ENCODE results near the gene KIAA1755. TPM values are rescaled to one million over a fixed set of nuclear protein-coding genes. Genes with fewer than 3 reads are reported as not detected.

KIAA1755 gene
- total RNA-seq, 1 experiment from 2014 or later = 0.22 TPM

GRCh38 chr20:38246357-38247165 lies 14.0 kb downstream of the KIAA1755 start:
- no peak overlapping the region for H2AFZ ChIP-seq
- no peaks in the 10 kb centered on the region for H3K36me3 ChIP-seq (ENCODE audit: low read depth)
- no peaks in the 10 kb centered on the region for H3K27me3 ChIP-seq (ENCODE audit: insufficient read depth, low read depth)
- H3K4me2 ChIP-seq = no peak overlapping the region
- TF ChIP-seq EZH2 (IDR thresholded peaks at IDR 0.05; ENCODE audit: low read depth) = no peak
- no peak for TF ChIP-seq CTCF (conservative IDR thresholded peaks at IDR 0.05)
- H3K79me2 ChIP-seq (ENCODE audit: low read depth) = no peaks in the 10 kb centered on the region
- H3K27ac ChIP-seq = no peak overlapping the region
- peaks cover 28% of the 10 kb centered on the region for H3K9me3 ChIP-seq (ENCODE audit: insufficient read depth, low read depth)
- intact Hi-C loops (cut with micrococcal nuclease; ENCODE audit: unreplicated experiment) = no loop called here
- no peaks in the 10 kb centered on the region for H4K20me1 ChIP-seq (ENCODE audit: insufficient read depth)
- no peaks in the 10 kb centered on the region for H3F3A ChIP-seq (ENCODE audit: insufficient read depth, low read depth)
- CTCF ChIA-PET = interaction anchor here (0.6 to 0.7 kb wide), 2 partner anchors 75 to 155 kb away, joined by 3 to 4 read pairs; no protein-coding TSS in a partner anchor
- POLR2A ChIA-PET (ENCODE audit: unreplicated experiment) = no interaction called here
- H3K4me3 ChIP-seq = no peak overlapping the region
- H3K4me1 ChIP-seq (replicated peaks; ENCODE audit: insufficient read depth) = no peaks in the 10 kb centered on the region
- DNase-seq = peak in 1 of 2 experiments; percentile 19
- no peaks in the 10 kb centered on the region for H3K9me2 ChIP-seq (ENCODE audit: insufficient read depth)
- no TSS peak for BruUV-seq (replicated peaks)

GRCh38 chr20:38245753-38246152 lies 14.8 kb downstream of the KIAA1755 start:
- ChIA-PET POLR2A (ENCODE audit: unreplicated experiment) (no interaction called here), CTCF (no interaction called here)
- H3K79me2 ChIP-seq (ENCODE audit: low read depth) = no peaks in the 10 kb centered on the region
- no peak overlapping the region for H3K4me3 ChIP-seq
- no peaks in the 10 kb centered on the region for H3K9me2 ChIP-seq (ENCODE audit: insufficient read depth)
- no peaks in the 10 kb centered on the region for H3K27me3 ChIP-seq (ENCODE audit: insufficient read depth, low read depth)
- intact Hi-C loops (cut with micrococcal nuclease; ENCODE audit: unreplicated experiment) = no loop called here
- no peaks in the 10 kb centered on the region for H3K4me1 ChIP-seq (replicated peaks; ENCODE audit: insufficient read depth)
- no peak overlapping the region for H3K4me2 ChIP-seq
- H2AFZ ChIP-seq = no peak overlapping the region
- BruUV-seq (replicated peaks) = no TSS peak
- no peak overlapping the region for H3K27ac ChIP-seq
- TF ChIP-seq CTCF (conservative IDR thresholded peaks at IDR 0.05) = no peak
- no peak for TF ChIP-seq EZH2 (IDR thresholded peaks at IDR 0.05; ENCODE audit: low read depth)
- DNase-seq = no peak
- no peaks in the 10 kb centered on the region for H4K20me1 ChIP-seq (ENCODE audit: insufficient read depth)
- no peaks in the 10 kb centered on the region for H3F3A ChIP-seq (ENCODE audit: insufficient read depth, low read depth)
- H3K36me3 ChIP-seq (ENCODE audit: low read depth) = no peaks in the 10 kb centered on the region
- peaks cover 36% of the 10 kb centered on the region for H3K9me3 ChIP-seq (ENCODE audit: insufficient read depth, low read depth)

- no peaks in the 10 kb centered on the region for H3K4me1 ChIP-seq (replicated peaks; ENCODE audit: insufficient read depth)
- no peak overlapping the region for H3K4me2 ChIP-seq
- no peaks in the 10 kb centered on the region for H3K36me3 ChIP-seq (ENCODE audit: low read depth)
- ChIA-PET POLR2A (ENCODE audit: unreplicated experiment) (no interaction called here), CTCF (no interaction called here)
- no TSS peak for BruUV-seq (replicated peaks)
- H3K27me3 ChIP-seq (ENCODE audit: insufficient read depth, low read depth) = peaks cover 14% of the 10 kb centered on the region
- intact Hi-C loops (cut with micrococcal nuclease; ENCODE audit: unreplicated experiment) = no loop called here
- H2AFZ ChIP-seq = no peak overlapping the region
- H3K79me2 ChIP-seq (ENCODE audit: low read depth) = no peaks in the 10 kb centered on the region
- no peaks in the 10 kb centered on the region for H3F3A ChIP-seq (ENCODE audit: insufficient read depth, low read depth)
- no peak overlapping the region for H3K4me3 ChIP-seq
- DNase-seq = peak in 1 of 2 experiments; percentile 22
- H3K9me2 ChIP-seq (ENCODE audit: insufficient read depth) = no peaks in the 10 kb centered on the region
- H3K27ac ChIP-seq = no peak overlapping the region
- H4K20me1 ChIP-seq (ENCODE audit: insufficient read depth) = no peaks in the 10 kb centered on the region
- peaks cover 38% of the 10 kb centered on the region for H3K9me3 ChIP-seq (ENCODE audit: insufficient read depth, low read depth)
- TF ChIP-seq CTCF (conservative IDR thresholded peaks at IDR 0.05) = no peak
- no peak for TF ChIP-seq EZH2 (IDR thresholded peaks at IDR 0.05; ENCODE audit: low read depth)
Measured at GRCh38 chr20:38243709-38244020, 16.9 kb downstream of the KIAA1755 start.

Measured in PC-9 (cell line).